ENCODE measurements around the gene GAB1. TPM values are rescaled to one million over a fixed set of nuclear protein-coding genes. Genes with fewer than 3 reads are reported as not detected.

The GAB1 gene
- total RNA-seq, 4 donors from 2014 or later: 50.4 to 65.3 (median 63.7) TPM

DNA sequence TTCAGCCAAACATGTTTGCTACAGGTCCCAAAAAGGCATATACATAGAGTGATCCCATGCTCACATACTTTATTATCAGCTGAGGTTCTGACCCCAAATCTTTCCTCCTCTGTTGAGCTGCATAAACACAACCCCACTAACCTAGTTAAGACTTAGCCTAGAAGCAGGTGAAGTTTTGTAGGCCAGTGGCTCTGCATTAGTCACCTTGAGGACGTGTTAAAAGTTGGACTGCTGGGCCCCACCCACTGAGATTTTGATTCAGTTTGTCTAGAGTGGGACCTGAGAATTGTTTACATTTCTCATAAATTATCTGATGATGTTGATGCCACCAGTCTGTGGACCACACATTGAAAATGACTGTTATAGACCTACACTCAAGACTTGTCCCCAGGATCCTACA, 43.8 kb upstream of the GAB1 start:
- H3K9me3 ChIP-seq: no peaks in the 10 kb centered on the region
- TF ChIP-seq, protein P1, sequence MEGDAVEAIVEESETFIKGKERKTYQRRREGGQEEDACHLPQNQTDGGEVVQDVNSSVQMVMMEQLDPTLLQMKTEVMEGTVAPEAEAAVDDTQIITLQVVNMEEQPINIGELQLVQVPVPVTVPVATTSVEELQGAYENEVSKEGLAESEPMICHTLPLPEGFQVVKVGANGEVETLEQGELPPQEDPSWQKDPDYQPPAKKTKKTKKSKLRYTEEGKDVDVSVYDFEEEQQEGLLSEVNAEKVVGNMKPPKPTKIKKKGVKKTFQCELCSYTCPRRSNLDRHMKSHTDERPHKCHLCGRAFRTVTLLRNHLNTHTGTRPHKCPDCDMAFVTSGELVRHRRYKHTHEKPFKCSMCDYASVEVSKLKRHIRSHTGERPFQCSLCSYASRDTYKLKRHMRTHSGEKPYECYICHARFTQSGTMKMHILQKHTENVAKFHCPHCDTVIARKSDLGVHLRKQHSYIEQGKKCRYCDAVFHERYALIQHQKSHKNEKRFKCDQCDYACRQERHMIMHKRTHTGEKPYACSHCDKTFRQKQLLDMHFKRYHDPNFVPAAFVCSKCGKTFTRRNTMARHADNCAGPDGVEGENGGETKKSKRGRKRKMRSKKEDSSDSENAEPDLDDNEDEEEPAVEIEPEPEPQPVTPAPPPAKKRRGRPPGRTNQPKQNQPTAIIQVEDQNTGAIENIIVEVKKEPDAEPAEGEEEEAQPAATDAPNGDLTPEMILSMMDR (IDR thresholded peaks at IDR 0.05): no peak
- no peak for TF ChIP-seq POLR2A (IDR thresholded peaks at IDR 0.05)
- no peak for DNase-seq
- H3K27ac ChIP-seq: peak overlapping the region in 1 of 2 donors; percentile 54
- H3K27me3 ChIP-seq: no peaks in the 10 kb centered on the region
- peaks cover 0 to 3% of the 10 kb centered on the region in 2 donors for H3K4me1 ChIP-seq
- no peaks in the 10 kb centered on the region for H3K36me3 ChIP-seq
- no peak overlapping the region for H3K4me3 ChIP-seq
- intact Hi-C loops (cut with DNase I; ENCODE audit: low total_unique reads): no loop called here

DNA sequence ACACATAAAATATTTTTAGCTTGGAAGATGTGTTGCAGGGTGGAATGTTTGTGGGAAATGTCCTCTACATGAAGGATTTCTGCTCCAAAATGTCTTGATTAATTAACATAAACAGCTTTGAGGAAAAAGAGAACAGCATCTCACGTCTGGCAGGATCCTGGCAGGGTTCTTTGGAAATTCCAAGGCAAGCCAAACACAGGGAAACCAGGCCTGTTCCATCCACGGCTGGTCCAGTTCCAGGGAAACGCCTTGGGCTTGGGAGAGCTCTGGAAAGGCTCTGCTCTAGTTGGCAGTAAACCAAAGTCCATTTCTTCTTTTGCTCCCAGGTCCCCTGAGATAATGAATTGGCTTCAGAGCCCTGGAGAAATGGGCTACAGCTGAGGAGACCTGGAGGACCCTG, 42.4 kb upstream of the GAB1 start:
- H3K27me3 ChIP-seq: no peaks in the 10 kb centered on the region
- H3K4me1 ChIP-seq: peaks cover 0 to 3% of the 10 kb centered on the region in 2 donors
- no peaks in the 10 kb centered on the region for H3K9me3 ChIP-seq
- TF ChIP-seq, protein P1 (IDR thresholded peaks at IDR 0.05): no peak
- no peak for TF ChIP-seq POLR2A (IDR thresholded peaks at IDR 0.05)
- peak; percentile 87 to 91 for DNase-seq
- no peaks in the 10 kb centered on the region for H3K36me3 ChIP-seq
- intact Hi-C loops (cut with DNase I; ENCODE audit: low total_unique reads): no loop called here
- peak overlapping the region; percentile 54 to 63 for H3K27ac ChIP-seq
- H3K4me3 ChIP-seq: no peak overlapping the region

DNA sequence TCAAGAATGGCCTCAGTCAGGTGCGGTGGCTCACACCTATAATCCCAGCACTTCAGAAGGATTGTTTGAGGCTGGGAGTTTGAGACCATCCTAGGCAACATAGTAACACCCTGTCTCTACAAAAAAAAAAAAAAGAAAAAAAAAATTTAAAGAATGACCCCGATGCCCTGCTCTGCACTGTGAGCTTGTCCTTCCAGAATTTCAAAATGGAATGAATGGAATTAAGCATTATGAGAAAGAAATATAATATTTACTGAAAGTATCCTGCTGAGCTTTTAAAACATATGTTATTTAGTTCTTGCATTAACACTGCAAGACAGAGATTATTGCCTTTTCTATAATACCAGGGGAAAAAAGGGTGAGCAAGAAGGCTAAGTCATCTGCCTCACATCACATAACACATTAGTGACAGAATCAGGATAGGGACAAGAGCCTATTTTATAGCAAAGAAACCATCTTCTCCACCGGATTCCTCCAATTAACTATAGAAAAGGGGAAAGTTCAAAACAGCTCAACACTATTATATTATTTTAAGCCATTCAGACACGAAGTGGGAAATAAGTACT, 41.9 kb upstream of the GAB1 start:
- no peak for DNase-seq
- H3K9me3 ChIP-seq: no peaks in the 10 kb centered on the region
- H3K27ac ChIP-seq: peak overlapping the region; percentile 54 to 63
- H3K4me3 ChIP-seq: no peak overlapping the region
- TF ChIP-seq POLR2A (IDR thresholded peaks at IDR 0.05): no peak
- TF ChIP-seq, protein P1 (IDR thresholded peaks at IDR 0.05): no peak
- peaks cover 0 to 3% of the 10 kb centered on the region in 2 donors for H3K4me1 ChIP-seq
- H3K27me3 ChIP-seq: no peaks in the 10 kb centered on the region
- H3K36me3 ChIP-seq: no peaks in the 10 kb centered on the region
- intact Hi-C loops (cut with DNase I; ENCODE audit: low total_unique reads): no loop called here

DNA sequence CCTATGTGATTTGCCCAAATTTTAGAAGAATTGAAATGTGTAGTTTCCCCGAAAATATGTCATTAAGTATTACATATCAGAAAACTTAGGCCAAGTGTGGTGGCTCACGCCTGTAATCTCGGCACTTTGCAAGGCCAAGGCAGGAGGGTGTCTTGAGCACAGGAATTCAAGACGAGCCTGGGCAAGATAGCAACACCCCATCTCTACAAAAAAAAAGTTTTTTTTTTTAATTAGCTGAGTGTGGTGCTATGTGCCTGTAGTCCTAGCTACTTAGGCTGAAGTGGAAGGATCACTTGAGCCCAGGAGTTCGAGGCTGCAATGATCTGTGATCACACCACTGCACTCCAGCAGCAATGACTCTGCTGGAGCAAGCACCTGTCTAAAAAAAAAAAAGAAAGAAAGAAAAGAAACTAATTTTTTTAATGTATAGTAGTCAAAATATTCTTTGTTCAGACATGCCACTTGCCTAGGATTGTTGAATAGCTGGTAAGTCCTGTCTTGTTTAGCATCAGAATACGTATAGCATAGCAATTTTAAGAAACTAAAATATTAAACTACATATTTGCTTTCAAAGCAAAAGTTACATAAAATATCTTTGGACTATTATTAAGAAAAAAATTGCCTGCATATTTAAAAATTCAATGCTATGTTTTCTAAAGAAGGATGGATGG, 40.1 kb upstream of the GAB1 start:
- intact Hi-C loops (cut with DNase I; ENCODE audit: low total_unique reads): no loop called here
- TF ChIP-seq, protein P1 (IDR thresholded peaks at IDR 0.05): no peak
- no peak for TF ChIP-seq POLR2A (IDR thresholded peaks at IDR 0.05)
- Histone ChIP-seq H3K27me3 (no peaks in the 10 kb centered on the region), H3K36me3 (no peaks in the 10 kb centered on the region), H3K4me1 (peaks cover 0 to 3% of the 10 kb centered on the region in 2 donors), H3K9me3 (no peaks in the 10 kb centered on the region), H3K27ac (no peak overlapping the region), H3K4me3 (no peak overlapping the region)
- DNase-seq: no peak

DNA sequence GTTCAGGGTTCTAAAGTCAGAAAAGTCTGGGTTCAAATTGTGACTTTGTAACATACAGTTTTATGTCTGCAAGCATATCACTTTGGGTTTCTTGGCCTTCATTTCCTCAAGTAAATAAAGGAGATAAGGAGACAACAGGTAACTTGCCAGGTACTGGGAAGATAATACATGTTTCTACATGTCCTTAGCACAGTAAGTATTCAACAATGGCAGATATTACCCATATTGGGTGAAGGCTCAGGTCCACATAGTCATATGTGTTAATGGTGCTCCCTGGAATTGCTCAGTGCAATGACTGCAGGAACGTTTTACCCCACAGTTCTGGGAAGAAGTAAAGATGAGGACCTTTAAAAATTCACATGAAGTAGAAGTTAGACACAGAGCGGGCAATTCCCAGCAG, 35.8 kb upstream of the GAB1 start:
- H3K36me3 ChIP-seq: no peaks in the 10 kb centered on the region
- no peak overlapping the region for H3K4me3 ChIP-seq
- no peak overlapping the region for H3K27ac ChIP-seq
- no peaks in the 10 kb centered on the region for H3K9me3 ChIP-seq
- no peak for TF ChIP-seq POLR2A (IDR thresholded peaks at IDR 0.05)
- TF ChIP-seq, protein P1 (IDR thresholded peaks at IDR 0.05): no peak
- no peaks in the 10 kb centered on the region for H3K4me1 ChIP-seq
- no peaks in the 10 kb centered on the region for H3K27me3 ChIP-seq
- DNase-seq: no peak
- intact Hi-C loops (cut with DNase I; ENCODE audit: low total_unique reads): no loop called here
